Breast epithelium (tissue), 4 donors: ENCODE measurements around the gene NUP50. TPM values are rescaled to one million over a fixed set of nuclear protein-coding genes. Genes with fewer than 3 reads are reported as not detected.

Source experiments
- DNase-seq, 2 donors: peaks; one replicate each; pipeline ENCODE4 v3.0.0-alpha.2; 2019; ENCODE audit warnings: low spot score in 2 of 2
- H3K27ac ChIP-seq, 2 donors: fragments of 200-600 bp; sonication (generic) in 1 of 2; one replicate each; pipeline ENCODE4 v1.5.1; 2016 to 2019; ENCODE audit warnings: mild to moderate bottlenecking in 1 of 2
- H3K27me3 ChIP-seq, 2 donors: fragments of 200-600 bp; sonication (generic) in 1 of 2; one replicate each; pipeline versions ENCODE4 v1.5.1 to v1.6.0; 2017 to 2019; ENCODE audit warnings: control low read depth in 1 of 2, mild to moderate bottlenecking in 1 of 2
- H3K36me3 ChIP-seq: fragments of 200-600 bp; one replicate; pipeline ENCODE4 v1.5.1; 2019
- H3K4me1 ChIP-seq, 2 donors: fragments of 200-600 bp; sonication (generic); one replicate each; pipeline ENCODE4 v1.5.1; 2016 to 2019; ENCODE audit warnings: control low read depth in 1 of 2
- H3K4me3 ChIP-seq, 3 donors: fragments of 200-600 bp; sonication (generic); 1 replicate in 2 of 3; 2 replicates in 1 of 3; pipeline ENCODE4 v1.5.1; 2016 to 2019; ENCODE audit warnings: mild to moderate bottlenecking in 3 of 3, moderate library complexity in 2 of 3
- H3K9me3 ChIP-seq, 2 donors: fragments of 200-600 bp; sonication (generic) in 1 of 2; one replicate each; pipeline ENCODE4 v1.5.1; 2016 to 2019; ENCODE audit warnings: control low read depth in 1 of 2
- CTCF ChIP-seq, 3 donors: fragments of 450-650 bp; IDR thresholded peaks; one replicate each; pipeline ENCODE4 v1.5.1; 2016 to 2017; ENCODE audit warnings: antibody characterized with exemption in 3 of 3, mild to moderate bottlenecking in 3 of 3, moderate library complexity in 3 of 3
- POLR2A ChIP-seq: fragments of 450-650 bp; IDR thresholded peaks from one replicate; pipeline ENCODE4 v1.6.1; 2016; ENCODE audit warnings: antibody characterized with exemption, mild to moderate bottlenecking, moderate library complexity
- POLR2AphosphoS5 ChIP-seq, 3 donors: sonication (generic); formaldehyde crosslinking; IDR thresholded peaks; one replicate each; pipeline ENCODE4 v1.6.1; 2017; ENCODE audit warnings: antibody characterized with exemption in 3 of 3
- intact Hi-C: fragments of 100-400 bp; cut with DNase I; formaldehyde crosslinking; loops from one replicate; pipeline ENCODE4 v1.15.1; 2023; ENCODE audit warnings: low total_unique reads
- total RNA-seq, 3 donors: library from RNA; depleted of rRNA; stranded (reverse); fragments of >200 nt; gene quantifications; one replicate each; pipeline ENCODE4 v1.1.0, GENCODE V29; 2016

Gene NUP50
- total RNA-seq, 3 donors from 2014 or later, result 40.6 to 53.9 (median 49.2) TPM

DNA sequence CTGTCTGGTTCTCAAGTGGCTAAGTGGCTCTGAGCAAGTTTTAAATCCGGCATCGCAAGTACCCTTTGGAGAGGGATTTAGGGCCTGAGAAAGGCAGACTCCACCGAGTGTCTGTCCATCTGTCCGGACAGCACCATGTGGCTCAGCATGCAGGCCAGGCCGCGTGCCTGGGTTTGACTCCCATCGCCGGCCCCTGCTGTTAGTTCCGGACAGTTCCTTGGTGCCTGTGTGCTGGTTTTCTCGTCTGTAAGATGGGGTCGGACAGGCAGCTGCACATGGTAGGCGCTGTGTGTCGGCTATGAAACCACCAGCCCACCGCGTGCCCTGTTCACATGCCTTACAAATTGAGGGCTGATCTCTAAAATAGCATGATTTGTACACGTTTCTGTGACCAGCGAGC lies 31.0 kb downstream of the NUP50 start:
- no peaks in the 10 kb centered on the region for H3K36me3 ChIP-seq
- no peaks in the 10 kb centered on the region for H3K9me3 ChIP-seq
- H3K4me1 ChIP-seq, result no peaks in the 10 kb centered on the region
- intact Hi-C loops, result no loop called here
- no peak for TF ChIP-seq POLR2A
- TF ChIP-seq CTCF (IDR thresholded peaks at IDR 0.05), result no peak
- no peak for TF ChIP-seq POLR2AphosphoS5 (IDR thresholded peaks at IDR 0.05)
- peak in 1 of 2 donors; percentile 49 for DNase-seq
- H3K27me3 ChIP-seq, result no peaks in the 10 kb centered on the region
- no peak overlapping the region for H3K27ac ChIP-seq
- no peak overlapping the region for H3K4me3 ChIP-seq

DNA sequence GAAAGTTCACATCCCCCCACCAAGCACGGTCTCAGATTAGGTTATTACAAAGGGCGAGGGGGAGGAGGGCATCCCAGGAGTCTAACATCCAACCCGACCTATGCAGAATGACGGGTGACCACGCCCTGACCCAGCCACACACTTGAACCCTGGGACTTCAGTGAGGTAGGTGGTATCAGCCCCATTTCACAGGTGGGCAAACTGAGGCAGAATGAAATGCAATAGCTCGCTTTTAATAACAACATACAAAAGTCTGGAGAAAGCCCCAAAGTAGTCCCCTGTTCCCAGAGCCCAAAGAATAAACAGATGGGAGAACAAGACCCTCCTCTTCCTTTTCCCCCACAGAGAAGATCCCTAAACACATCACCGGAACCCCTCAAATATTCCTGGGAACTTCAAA lies 31.9 kb downstream of the NUP50 start:
- no peak for DNase-seq
- intact Hi-C loops, result no loop called here
- no peaks in the 10 kb centered on the region for H3K27me3 ChIP-seq
- no peaks in the 10 kb centered on the region for H3K36me3 ChIP-seq
- H3K27ac ChIP-seq, result no peak overlapping the region
- no peaks in the 10 kb centered on the region for H3K4me1 ChIP-seq
- H3K9me3 ChIP-seq, result no peaks in the 10 kb centered on the region
- no peak overlapping the region for H3K4me3 ChIP-seq
- TF ChIP-seq POLR2AphosphoS5 (IDR thresholded peaks at IDR 0.05) (no peak), CTCF (IDR thresholded peaks at IDR 0.05) (no peak), POLR2A (no peak)

- Histone ChIP-seq H3K9me3 (no peaks in the 10 kb centered on the region), H3K36me3 (no peaks in the 10 kb centered on the region), H3K27me3 (no peaks in the 10 kb centered on the region), H3K4me1 (no peaks in the 10 kb centered on the region), H3K27ac (no peak overlapping the region), H3K4me3 (no peak overlapping the region)
- TF ChIP-seq POLR2A (no peak), POLR2AphosphoS5 (IDR thresholded peaks at IDR 0.05) (no peak), CTCF (IDR thresholded peaks at IDR 0.05) (no peak)
- no peak for DNase-seq
- intact Hi-C loops, result no loop called here
These were observed 32.6 kb downstream of the NUP50 start for GRCh38 chr22:45196308-45196707.

DNA sequence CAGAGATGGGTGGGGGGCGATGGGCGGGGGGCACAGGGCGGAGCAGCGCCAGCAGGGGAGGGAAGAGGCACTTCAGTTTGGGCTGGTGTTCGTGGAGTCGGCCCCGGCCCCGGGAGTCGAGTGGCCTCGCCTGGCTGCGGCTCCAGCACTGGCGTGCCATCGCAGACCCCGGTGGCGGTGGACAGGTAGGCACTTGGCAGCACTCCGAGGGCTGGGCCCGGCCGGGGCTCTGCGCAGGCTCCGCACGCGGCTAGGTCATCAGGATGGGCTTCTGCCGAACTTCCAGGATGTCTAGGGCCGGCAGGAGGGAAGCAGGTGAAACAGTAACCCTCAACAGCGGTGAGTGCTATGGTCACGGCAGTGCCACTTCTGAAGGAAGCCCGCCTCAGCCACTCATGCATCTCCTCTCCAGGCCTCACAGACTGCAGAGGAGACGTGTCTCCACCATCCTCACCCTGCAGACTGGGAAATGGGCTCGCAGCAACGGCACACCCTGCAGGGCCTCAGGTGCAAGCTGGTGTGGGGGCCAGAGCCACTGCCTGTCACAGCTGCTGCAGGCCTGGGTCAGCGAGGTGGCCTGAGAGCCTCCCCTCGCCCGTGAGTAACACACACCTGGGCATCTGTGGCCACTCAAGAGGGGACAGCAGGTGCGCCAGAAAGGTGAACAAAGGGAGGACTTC lies 33.3 kb downstream of the NUP50 start:
- H3K4me3 ChIP-seq, result no peak overlapping the region
- intact Hi-C loops, result no loop called here
- H3K4me1 ChIP-seq, result no peaks in the 10 kb centered on the region
- TF ChIP-seq CTCF (IDR thresholded peaks at IDR 0.05), result no peak
- no peaks in the 10 kb centered on the region for H3K36me3 ChIP-seq
- H3K27me3 ChIP-seq, result no peaks in the 10 kb centered on the region
- no peak for DNase-seq
- no peaks in the 10 kb centered on the region for H3K9me3 ChIP-seq
- H3K27ac ChIP-seq, result peak overlapping the region; percentile 26 to 71

GRCh38 chr22:45197606-45198462 lies 34.1 kb downstream of the NUP50 start:
- Histone ChIP-seq H3K36me3 (no peaks in the 10 kb centered on the region), H3K4me1 (no peaks in the 10 kb centered on the region), H3K9me3 (no peaks in the 10 kb centered on the region), H3K27ac (peak overlapping the region; percentile 26 to 71), H3K4me3 (no peak overlapping the region), H3K27me3 (no peaks in the 10 kb centered on the region)
- DNase-seq, result peak in 1 of 2 donors; percentile 62
- TF ChIP-seq POLR2A (no peak), CTCF (IDR thresholded peaks at IDR 0.05) (no peak), POLR2AphosphoS5 (IDR thresholded peaks at IDR 0.05) (no peak)
- intact Hi-C loops, result no loop called here
